ENCODE measurements around the gene SYN1. TPM values are rescaled to one million over a fixed set of nuclear protein-coding genes. Genes with fewer than 3 reads are reported as not detected.
A peak's percentile ranks its signal among the peaks of the same experiment; 100 is the strongest.

Gene SYN1
- total RNA-seq, 1 experiment from 2014 or later, result 0.38 TPM

DNA sequence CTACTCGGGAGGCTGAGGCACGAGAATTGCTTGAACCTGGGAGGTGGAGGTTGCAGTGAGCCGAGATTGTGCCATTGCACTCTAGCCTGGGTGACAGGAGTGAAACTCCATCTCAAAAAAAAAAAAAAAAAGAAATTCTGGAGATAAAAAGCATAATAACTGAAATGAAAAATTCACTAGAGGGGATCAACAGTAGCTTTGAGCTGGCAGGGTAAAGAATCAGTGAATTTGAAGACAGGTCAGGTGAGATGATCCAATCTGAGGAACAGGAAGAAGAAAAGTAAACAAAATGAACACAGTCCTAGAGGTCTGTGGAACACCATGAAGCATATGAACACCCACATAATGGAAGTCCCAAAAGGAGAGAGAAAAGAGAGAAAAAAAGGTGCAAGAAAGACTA is 22.4 kb downstream of the SYN1 start:
- no peak for DNase-seq (ENCODE audit: low spot score)

- DNase-seq (ENCODE audit: low spot score), result no peak
Observed at GRCh38 chrX:47596256-47596655, 23.4 kb downstream of the SYN1 start.

- no peak for DNase-seq (ENCODE audit: low spot score)
Observed at GRCh38 chrX:47595716-47596251, 23.9 kb downstream of the SYN1 start.

GRCh38 chrX:47593522-47593921 is 26.1 kb downstream of the SYN1 start:
- DNase-seq (ENCODE audit: low spot score), result no peak

- DNase-seq (ENCODE audit: low spot score), result no peak
Observed at GRCh38 chrX:47590984-47591383, 28.7 kb downstream of the SYN1 start.

DNA sequence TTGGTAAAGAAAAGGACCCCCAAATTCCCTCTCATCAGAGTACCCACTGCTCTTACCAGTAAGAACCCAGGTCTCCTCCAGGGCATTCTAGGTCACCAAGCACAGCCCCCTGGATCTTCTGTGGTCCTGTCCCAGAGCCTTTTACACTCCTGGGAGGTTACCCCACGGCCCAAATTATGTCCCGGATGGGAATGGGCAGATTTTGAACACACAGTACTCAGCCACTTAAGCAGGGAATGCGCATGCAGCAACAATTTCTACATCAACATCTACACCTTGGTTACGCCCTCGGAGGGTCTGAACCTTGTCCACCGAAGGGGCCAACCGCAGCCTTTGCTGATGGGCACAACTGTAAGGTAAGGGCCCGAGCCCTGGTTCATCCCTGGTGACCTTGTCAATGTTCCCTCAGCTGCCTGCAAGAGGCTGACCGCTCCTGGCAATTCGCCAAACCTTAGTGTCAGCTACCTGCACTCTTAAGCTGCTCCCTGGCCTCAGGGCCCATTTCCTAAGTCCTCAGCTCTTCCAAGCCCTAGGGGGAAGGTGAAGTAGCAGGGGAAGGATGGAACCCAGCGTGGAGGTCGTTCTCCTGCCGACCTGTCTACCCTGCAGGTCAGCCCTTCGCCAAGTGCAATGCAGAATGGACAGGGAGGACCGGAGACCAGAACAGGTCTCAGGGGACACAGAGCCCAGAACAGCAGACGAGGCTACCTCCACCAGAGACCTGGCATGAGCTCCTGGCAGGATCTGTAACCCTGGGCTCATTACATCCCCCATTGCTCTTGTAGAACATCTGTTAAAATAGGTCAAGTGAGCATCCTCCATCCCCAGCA is 31.5 kb downstream of the SYN1 start:
- DNase-seq (ENCODE audit: low spot score), result no peak

- DNase-seq (ENCODE audit: low spot score), result no peak
Observed at GRCh38 chrX:47587091-47587891, 32.4 kb downstream of the SYN1 start.

GRCh38 chrX:47586043-47586787 is 33.4 kb downstream of the SYN1 start:
- DNase-seq (ENCODE audit: low spot score), result no peak

- no peak for DNase-seq (ENCODE audit: low spot score)
Observed at GRCh38 chrX:47585273-47585672, 34.4 kb downstream of the SYN1 start.

DNA sequence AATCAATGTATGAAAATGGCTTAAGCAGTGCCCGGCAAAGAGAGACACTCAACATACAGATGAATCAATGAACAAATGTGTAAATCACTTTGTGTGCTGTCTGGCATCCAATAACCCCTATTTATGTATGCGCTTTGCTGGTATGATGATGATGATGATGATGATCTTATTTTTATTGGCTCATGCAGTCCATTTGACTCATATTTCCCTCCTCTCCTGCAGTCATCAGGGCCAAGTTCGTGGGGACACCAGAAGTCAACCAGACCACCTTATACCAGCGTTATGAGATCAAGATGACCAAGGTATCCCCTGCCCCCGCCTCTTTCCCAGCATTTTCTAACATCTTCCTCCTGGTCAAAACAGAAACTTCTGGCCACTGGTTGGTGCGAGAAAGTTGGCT is 34.9 kb downstream of the SYN1 start:
- DNase-seq (ENCODE audit: low spot score), result no peak

DNA sequence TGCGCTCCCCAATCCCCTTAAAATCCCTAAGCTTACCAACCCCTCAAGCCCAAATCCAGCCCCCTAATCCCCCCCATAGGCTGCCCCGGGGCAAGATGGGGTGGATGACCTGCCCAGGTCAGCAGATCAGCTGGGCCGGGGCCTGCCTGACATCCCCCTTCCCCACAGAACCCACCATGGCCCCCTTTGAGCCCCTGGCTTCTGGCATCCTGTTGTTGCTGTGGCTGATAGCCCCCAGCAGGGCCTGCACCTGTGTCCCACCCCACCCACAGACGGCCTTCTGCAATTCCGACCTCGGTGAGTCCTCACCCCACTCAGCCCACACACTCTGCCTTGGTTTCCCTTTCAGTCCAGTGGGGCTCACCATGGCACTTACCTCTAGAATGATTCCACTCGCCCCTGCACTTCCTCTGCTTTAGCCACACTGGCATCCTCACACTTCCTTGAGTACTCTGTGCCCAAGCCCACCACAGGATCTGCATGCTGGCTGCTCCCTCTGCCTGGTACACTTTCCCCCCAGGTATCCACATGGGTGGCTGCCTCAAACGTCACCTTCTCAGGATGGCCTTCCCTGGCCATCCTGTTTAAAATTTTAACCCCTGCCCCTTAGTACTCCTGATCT is 36.3 kb downstream of the SYN1 start:
- no peak for DNase-seq (ENCODE audit: low spot score)

DNA sequence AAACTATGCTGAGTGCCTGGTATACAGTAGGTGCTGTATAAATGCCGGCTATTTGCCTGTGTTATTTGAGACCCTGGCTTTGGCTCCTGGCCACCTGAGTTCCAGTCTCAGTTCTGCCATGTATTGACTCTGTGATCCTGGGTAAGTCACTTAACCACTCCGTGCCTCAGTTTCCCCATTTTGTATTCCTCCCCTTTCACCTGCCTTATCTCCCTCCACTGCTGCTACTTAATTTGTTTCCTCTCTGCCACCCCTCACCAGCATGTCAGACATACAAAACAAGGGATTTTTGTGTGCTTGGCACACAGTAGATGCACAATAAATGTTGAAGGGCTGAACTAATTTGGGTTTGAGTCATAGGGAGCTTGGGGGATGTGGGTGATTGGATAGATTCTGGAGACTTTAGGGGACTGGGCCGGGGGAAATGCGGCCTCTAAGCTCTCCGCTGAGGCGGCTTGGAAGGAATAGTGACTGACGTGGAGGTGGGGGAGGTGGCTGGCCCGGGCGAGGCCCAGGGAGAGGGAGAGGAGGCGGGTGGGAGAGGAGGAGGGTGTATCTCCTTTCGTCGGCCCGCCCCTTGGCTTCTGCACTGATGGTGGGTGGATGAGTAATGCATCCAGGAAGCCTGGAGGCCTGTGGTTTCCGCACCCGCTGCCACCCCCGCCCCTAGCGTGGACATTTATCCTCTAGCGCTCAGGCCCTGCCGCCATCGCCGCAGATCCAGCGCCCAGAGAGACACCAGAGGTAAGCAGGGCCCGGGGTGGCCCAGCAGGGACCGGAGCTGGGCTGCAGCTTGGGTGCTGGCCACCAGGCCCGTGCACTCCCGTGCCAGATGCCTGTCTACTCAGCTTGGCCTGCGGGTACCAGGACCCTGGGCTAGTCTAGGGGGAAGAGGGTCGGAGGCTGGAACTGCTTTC is 37.7 kb downstream of the SYN1 start, which contains the start of gene TIMP1:
Gene TIMP1, plus strand, starts transcription at position 706 of the 917 bp plus-strand sequence. CDS start 980 bp downstream, outside the sequence.
- peak; percentile 92 for DNase-seq (ENCODE audit: low spot score)

DNA sequence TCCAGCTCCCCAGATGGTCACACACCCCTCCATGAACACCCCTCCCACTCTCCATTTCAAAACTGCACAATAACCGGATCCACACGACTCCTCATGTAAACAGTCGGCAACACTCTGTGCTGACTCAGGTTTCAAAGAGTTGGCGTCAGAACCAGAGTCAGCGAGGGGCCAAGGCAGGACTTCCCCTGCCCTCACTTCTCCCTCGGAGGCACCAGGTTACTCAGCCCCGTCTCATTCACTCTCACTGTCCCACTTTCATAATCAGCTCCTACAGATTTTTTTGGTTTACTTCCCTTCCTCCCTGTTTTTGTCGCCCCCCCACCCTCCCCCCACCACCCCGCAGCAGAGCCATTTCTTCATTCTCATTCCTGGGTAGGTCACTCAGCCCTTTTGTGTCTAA is 40.1 kb downstream of the SYN1 start:
- DNase-seq (ENCODE audit: low spot score), result no peak

DNA sequence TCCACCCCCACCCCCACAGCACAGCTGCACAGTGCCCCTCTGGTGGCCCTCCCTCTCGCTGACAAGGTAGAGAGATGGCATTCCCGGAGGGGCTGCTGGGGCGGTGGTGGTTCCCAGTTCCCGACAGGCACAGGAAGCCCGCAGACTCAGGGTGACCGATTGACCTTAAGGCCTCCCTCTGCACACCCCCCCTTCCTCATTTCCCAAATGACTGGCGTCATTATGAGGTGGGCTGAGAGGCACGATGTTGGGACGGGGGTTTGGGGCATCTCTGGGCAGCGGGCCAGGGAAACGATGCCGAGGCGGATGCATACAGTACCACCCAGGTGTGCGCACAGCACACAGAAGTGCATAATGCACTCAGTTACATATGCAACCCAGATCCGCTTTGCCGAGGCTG is 41.0 kb downstream of the SYN1 start:
- no peak for DNase-seq (ENCODE audit: low spot score)

GRCh38 chrX:47577901-47578300 is 41.8 kb downstream of the SYN1 start:
- DNase-seq (ENCODE audit: low spot score), result no peak

- no peak for DNase-seq (ENCODE audit: low spot score)
Observed at GRCh38 chrX:47577424-47577823, 42.2 kb downstream of the SYN1 start.

DNA sequence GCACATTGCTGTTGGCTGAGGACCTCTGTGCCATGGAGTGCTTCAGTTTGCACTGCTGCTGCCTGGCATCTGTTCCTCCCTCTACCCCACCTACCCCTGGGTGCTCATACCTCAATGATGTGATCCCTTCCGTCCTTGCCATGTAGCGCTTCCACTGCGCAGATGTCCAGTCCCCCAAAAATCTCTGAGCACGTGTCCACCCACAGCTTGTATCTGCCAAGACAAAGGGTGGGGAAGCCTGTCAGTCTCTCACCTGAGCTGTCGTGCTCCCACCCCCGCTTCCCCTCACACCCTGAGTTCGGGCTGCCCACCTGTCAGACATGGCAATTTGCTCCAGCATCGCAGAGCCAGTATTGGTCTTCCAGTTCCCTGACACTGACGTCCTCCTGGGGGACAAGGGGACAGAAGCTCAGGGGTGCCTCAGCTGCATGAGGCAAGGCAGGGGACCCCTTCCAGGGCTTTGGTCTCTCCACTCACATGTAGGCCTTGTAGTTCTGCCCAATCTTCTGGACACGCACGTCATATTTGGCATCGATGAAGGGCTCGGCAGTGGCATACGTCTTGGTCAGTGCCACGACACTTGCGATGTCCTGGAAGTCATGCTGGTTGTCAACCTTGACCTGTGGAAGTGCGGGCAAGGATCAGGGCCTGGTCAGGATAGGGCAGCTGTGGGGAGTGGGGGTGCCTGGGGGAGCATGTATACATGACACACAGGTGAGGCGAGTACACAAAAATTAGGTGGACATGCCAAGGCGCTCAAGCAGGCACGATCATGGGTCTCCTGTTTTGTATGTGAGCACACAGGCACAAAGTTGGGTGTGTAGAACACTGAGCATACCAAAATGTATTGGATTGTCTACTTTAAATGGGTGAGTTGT is 43.4 kb downstream of the SYN1 start:
- DNase-seq (ENCODE audit: low spot score), result no peak

DNA sequence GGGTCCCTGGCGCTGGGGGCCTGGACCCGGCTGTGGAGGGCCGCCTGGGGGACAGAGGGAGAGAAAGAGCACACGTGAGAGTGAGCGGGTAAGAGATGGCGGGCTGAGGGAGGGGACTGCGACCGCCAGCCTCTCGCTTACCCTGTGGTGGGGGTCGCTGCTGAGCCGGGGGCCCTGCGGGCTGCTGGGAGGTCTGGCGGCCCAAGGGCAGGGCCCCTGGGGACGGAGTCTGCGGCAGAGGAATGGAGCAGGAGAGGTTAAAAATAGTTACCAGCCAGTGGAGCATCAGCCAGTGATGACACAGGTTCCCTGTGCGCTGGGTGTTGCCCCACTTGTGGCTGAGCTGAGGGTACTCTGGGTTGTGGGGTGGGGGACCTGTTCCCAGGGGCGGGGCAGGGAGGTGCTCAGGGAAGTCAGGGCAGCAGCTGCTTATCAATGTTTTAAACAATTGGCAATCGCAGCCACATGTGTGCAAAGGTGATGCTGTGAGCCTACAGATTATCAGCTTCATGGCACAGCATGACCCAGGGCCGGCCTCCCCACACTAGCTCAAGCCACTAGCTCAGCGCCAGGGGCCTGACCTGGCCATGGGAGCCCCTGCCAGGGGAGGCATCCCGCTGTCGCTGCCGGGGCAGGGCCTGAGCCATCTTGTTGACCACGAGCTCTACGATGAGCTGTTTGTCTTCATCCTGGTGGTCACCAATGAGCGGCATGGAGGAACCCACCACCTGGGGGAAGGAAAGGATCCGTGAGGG is 44.9 kb downstream of the SYN1 start:
- DNase-seq (ENCODE audit: low spot score), result no peak

Data from A172 (cell line).